HEK293T (cell line): ENCODE data around the gene KCNMA1.

Experiments used
- ARNT ChIP-seq: fragments of 450-650 bp; IDR thresholded peaks from 2 replicates; pipeline ENCODE4 v1.6.1; 2017; ENCODE audit warnings: mild to moderate bottlenecking
- BHLHE40 ChIP-seq: fragments of 450-650 bp; IDR thresholded peaks from 2 replicates; pipeline ENCODE4 v1.6.1; 2016; ENCODE audit warnings: mild to moderate bottlenecking, moderate library complexity, borderline replicate concordance
- ELF4 ChIP-seq: fragments of 450-650 bp; IDR thresholded peaks from 2 replicates; pipeline ENCODE4 v1.6.1; 2017; ENCODE audit warnings: antibody characterized with exemption
- FOXA1 ChIP-seq: fragments of 450-650 bp; IDR thresholded peaks from 2 replicates; pipeline ENCODE4 v1.6.1; 2016; ENCODE audit warnings: mild to moderate bottlenecking
- FOXK2 ChIP-seq: fragments of 450-650 bp; IDR thresholded peaks from 2 replicates; pipeline ENCODE4 v1.6.1; 2016; ENCODE audit warnings: mild to moderate bottlenecking
- FOXM1 ChIP-seq: fragments of 450-650 bp; IDR thresholded peaks from 2 replicates; pipeline ENCODE4 v1.6.1; 2017; ENCODE audit warnings: mild to moderate bottlenecking, borderline replicate concordance
- L3MBTL2 ChIP-seq: fragments of 450-650 bp; conservative IDR thresholded peaks from 2 replicates; pipeline ENCODE4 v1.6.1; 2016; ENCODE audit warnings: mild to moderate bottlenecking
- LEF1 ChIP-seq: fragments of 450-650 bp; IDR thresholded peaks from 2 replicates; pipeline ENCODE4 v1.6.1; 2017; ENCODE audit warnings: mild to moderate bottlenecking, borderline replicate concordance
- NFRKB ChIP-seq: fragments of 450-650 bp; IDR thresholded peaks from 2 replicates; pipeline ENCODE4 v1.6.1; 2016; ENCODE audit warnings: mild to moderate bottlenecking, moderate library complexity
- SP1 ChIP-seq: fragments of 450-650 bp; IDR thresholded peaks from 2 replicates; pipeline ENCODE4 v1.6.1; 2017
- SUZ12 ChIP-seq: fragments of 450-650 bp; IDR thresholded peaks from 2 replicates; pipeline ENCODE4 v1.6.1; 2016; ENCODE audit warnings: mild to moderate bottlenecking
- TARDBP ChIP-seq: fragments of 450-650 bp; IDR thresholded peaks from 2 replicates; pipeline ENCODE4 v1.6.1; 2016
- ZNF384 ChIP-seq: fragments of 450-650 bp; IDR thresholded peaks from 2 replicates; pipeline ENCODE4 v1.6.1; 2016

DNA sequence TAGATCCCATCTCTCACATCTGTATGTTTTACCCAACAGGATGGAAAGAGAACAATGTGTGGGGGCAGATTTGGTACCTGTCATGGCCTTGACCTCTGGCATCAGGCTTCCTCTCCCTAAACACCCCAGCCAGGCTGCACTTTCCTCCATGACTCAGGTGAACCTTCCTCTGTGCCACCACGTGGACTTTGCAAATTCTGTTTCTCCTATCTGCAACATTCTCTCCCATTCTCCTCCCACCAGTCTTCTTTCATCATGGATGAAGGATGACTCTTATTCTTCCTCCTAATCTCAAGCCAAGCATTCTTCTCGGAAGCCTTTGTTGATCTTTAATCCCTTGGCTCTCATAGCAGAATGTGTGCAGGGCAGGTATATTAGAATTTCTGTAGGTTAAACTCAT lies 355.4 kb downstream of the KCNMA1 start:
- no peak for TF ChIP-seq BHLHE40
- TF ChIP-seq FOXM1 = no peak
- TF ChIP-seq ZNF384 = no peak
- no peak for TF ChIP-seq ELF4
- no peak for TF ChIP-seq FOXK2
- no peak for TF ChIP-seq SUZ12
- TF ChIP-seq NFRKB = no peak
- TF ChIP-seq LEF1 = no peak
- no peak for TF ChIP-seq SP1
- no peak for TF ChIP-seq FOXA1
- no peak for TF ChIP-seq ARNT
- no peak for TF ChIP-seq TARDBP
- TF ChIP-seq L3MBTL2 = no peak
